Neural progenitor cell (in vitro differentiated cells): ENCODE measurements around the gene COA3.

Experiments used
- EZH2 ChIP-seq: fragments of 200-600 bp; sonication (generic); IDR thresholded peaks from 2 replicates; pipeline ENCODE4 v1.6.1; 2017; ENCODE audit warnings: antibody characterized with exemption, mild to moderate bottlenecking, moderate library complexity
- EZH2phosphoT487 ChIP-seq: fragments of 200-600 bp; sonication (generic); IDR thresholded peaks from 2 replicates; pipeline ENCODE4 v1.6.1; 2017; ENCODE audit warnings: antibody characterized with exemption
- TF ChIP-seq, protein P1 (sequence below): fragments of 200-600 bp; sonication (generic); IDR thresholded peaks from 2 replicates; pipeline ENCODE4 v1.5.1; 2017; ENCODE audit warnings: antibody characterized with exemption, mild to moderate bottlenecking

DNA sequence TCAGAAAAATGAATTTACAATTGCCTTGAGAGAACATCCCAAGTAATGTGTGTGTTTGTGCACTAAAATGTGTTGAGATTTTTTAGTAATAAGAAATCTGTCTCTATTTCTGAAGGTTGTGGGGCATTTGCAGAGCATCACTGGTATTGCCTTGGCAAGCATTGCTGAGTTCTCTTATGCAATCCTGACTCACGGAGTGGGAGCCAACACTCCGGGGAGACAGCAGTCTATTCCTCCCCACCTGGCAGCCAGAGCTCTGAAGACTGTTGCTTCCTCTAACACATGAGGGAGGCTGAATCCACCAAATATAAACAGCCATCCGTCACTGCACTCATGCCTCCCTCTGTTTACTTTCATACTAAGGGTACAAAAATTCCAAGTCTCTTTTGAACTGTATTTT is 10.7 kb upstream of the COA3 start:
- TF ChIP-seq, protein P1, sequence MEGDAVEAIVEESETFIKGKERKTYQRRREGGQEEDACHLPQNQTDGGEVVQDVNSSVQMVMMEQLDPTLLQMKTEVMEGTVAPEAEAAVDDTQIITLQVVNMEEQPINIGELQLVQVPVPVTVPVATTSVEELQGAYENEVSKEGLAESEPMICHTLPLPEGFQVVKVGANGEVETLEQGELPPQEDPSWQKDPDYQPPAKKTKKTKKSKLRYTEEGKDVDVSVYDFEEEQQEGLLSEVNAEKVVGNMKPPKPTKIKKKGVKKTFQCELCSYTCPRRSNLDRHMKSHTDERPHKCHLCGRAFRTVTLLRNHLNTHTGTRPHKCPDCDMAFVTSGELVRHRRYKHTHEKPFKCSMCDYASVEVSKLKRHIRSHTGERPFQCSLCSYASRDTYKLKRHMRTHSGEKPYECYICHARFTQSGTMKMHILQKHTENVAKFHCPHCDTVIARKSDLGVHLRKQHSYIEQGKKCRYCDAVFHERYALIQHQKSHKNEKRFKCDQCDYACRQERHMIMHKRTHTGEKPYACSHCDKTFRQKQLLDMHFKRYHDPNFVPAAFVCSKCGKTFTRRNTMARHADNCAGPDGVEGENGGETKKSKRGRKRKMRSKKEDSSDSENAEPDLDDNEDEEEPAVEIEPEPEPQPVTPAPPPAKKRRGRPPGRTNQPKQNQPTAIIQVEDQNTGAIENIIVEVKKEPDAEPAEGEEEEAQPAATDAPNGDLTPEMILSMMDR = no peak
- TF ChIP-seq EZH2 = no peak
- TF ChIP-seq EZH2phosphoT487 = no peak
